GM11168 (cell line): ENCODE data around the gene CFAP52.
"Not testable (repeated sequence)": the region's sequence is repeated elsewhere in the genome, so short reads cannot be mapped to it uniquely, and the experiment has no call there.

ENCODE experiments used
- in situ Hi-C: fragments of 300-500 bp; cut with MboI; formaldehyde crosslinking; loops from one replicate; pipeline ENCODE4 v1.12.0; 2022; ENCODE audit warnings: low sequenced_read_pairs; ENCODE audit not compliant: unreplicated experiment

Gene CFAP52

GRCh38 chr17:9643611-9644010 is 67.2 kb downstream of the CFAP52 start:
- in situ Hi-C loops: no loop called here

GRCh38 chr17:9644910-9645751 is 68.7 kb downstream of the CFAP52 start, which contains the start of gene USP43:
TSS of gene USP43 (plus strand) at chr17:9645517. CDS start at chr17:9645633, 116 bp downstream.
- in situ Hi-C loops: no loop called here

GRCh38 chr17:9645851-9646545 is 69.6 kb downstream of the CFAP52 start:
- in situ Hi-C loops: no loop called here

- in situ Hi-C loops: no loop called here
These were observed 70.1 kb downstream of the CFAP52 start for GRCh38 chr17:9646546-9646885.

GRCh38 chr17:9647014-9647413 is 70.6 kb downstream of the CFAP52 start:
- in situ Hi-C loops: no loop called here

GRCh38 chr17:9648521-9649110 is 72.2 kb downstream of the CFAP52 start:
- in situ Hi-C loops: no loop called here

- in situ Hi-C loops: no loop called here
These were observed 82.3 kb downstream of the CFAP52 start for GRCh38 chr17:9658593-9659211.

- in situ Hi-C loops: no loop called here
These were observed 84.6 kb downstream of the CFAP52 start for GRCh38 chr17:9661027-9661426.

GRCh38 chr17:9663511-9663910 is 87.1 kb downstream of the CFAP52 start:
- in situ Hi-C loops: not testable (repeated sequence)

GRCh38 chr17:9666461-9667050 is 90.1 kb downstream of the CFAP52 start:
- in situ Hi-C loops: no loop called here

- in situ Hi-C loops: no loop called here
These were observed 92.1 kb downstream of the CFAP52 start for GRCh38 chr17:9668517-9668916.

- in situ Hi-C loops: no loop called here
These were observed 93.1 kb downstream of the CFAP52 start for GRCh38 chr17:9669551-9670008.

- in situ Hi-C loops: no loop called here
These were observed 94.2 kb downstream of the CFAP52 start for GRCh38 chr17:9670596-9670995.

GRCh38 chr17:9671559-9671958 is 95.1 kb downstream of the CFAP52 start:
- in situ Hi-C loops: no loop called here

GRCh38 chr17:9672266-9672665 is 95.8 kb downstream of the CFAP52 start:
- in situ Hi-C loops: no loop called here

GRCh38 chr17:9672691-9673090 is 96.2 kb downstream of the CFAP52 start:
- in situ Hi-C loops: no loop called here

GRCh38 chr17:9676084-9676483 is 99.6 kb downstream of the CFAP52 start:
- in situ Hi-C loops: no loop called here

- in situ Hi-C loops: no loop called here
These were observed 100.4 kb downstream of the CFAP52 start for GRCh38 chr17:9676820-9677310.

GRCh38 chr17:9677411-9677810 is 101.0 kb downstream of the CFAP52 start:
- in situ Hi-C loops: no loop called here

GRCh38 chr17:9677896-9678295 is 101.5 kb downstream of the CFAP52 start:
- in situ Hi-C loops: no loop called here
